ENCODE results near the gene PEX6. TPM values are rescaled to one million over a fixed set of nuclear protein-coding genes. Genes with fewer than 3 reads are reported as not detected.

The PEX6 gene
- polyA plus RNA-seq, 1 experiment = 6.8 TPM

- peak within 1 kb of the TSS; percentile 76 for H3K4me3 ChIP-seq (ENCODE audit: low read depth, low read length)
- peak; percentile 93 for DNase-seq (ENCODE audit: low read depth, low spot score)
- H3K27me3 ChIP-seq (ENCODE audit: control insufficient read depth, insufficient read depth, low read length) = peaks cover 2% of the 10 kb centered on the region
- ChIA-PET POLR2A (interaction anchor here (0.6 to 1.9 kb wide), 22 partner anchors 9 to 878 kb away, joined by 3 to 18 read pairs (median 4); partner anchors contain the start of genes CUL7, CUL9, GNMT and KLHDC3), CTCF (interaction anchor here (1.1 to 1.8 kb wide), 3 partner anchors 28 to 85 kb away, joined by 3 to 7 read pairs (median 4); partner anchors contain the start of gene KLHDC3)
- no peaks in the 10 kb centered on the region for H3K9me3 ChIP-seq (ENCODE audit: control insufficient read depth, insufficient read depth, low read length)
- H3K27ac ChIP-seq (ENCODE audit: low read depth, low read length) = peak within 1 kb of the TSS; percentile 96
- no peak for TF ChIP-seq CTCF (IDR thresholded peaks at IDR 0.05; ENCODE audit: low read depth, low read length)
These were observed 49.8 kb downstream of the PEX6 start, which contains the start of gene CNPY3 for GRCh38 chr6:42928986-42929820. CNPY3 (plus strand) TSS chr6:42929480; CDS start chr6:42929571, 91 bp downstream.

GRCh38 chr6:42925248-42925857 is 53.6 kb downstream of the PEX6 start:
- CTCF ChIA-PET = interaction anchor here (0.6 kb wide), 1 partner anchor 35 kb away, joined by 3 read pairs; the partner anchor contains the start of gene GNMT
- POLR2A ChIA-PET = no interaction called here
- no peak for TF ChIP-seq CTCF (IDR thresholded peaks at IDR 0.05; ENCODE audit: low read depth, low read length)
- Histone ChIP-seq H3K4me3 (ENCODE audit: low read depth, low read length) (no peak overlapping the region), H3K9me3 (ENCODE audit: control insufficient read depth, insufficient read depth, low read length) (no peaks in the 10 kb centered on the region), H3K27ac (ENCODE audit: low read depth, low read length) (no peak overlapping the region), H3K27me3 (ENCODE audit: control insufficient read depth, insufficient read depth, low read length) (peaks cover 2% of the 10 kb centered on the region)
- DNase-seq (ENCODE audit: low read depth, low spot score) = no peak

GRCh38 chr6:42923666-42924065 is 55.3 kb downstream of the PEX6 start:
- ChIA-PET CTCF (no interaction called here), POLR2A (no interaction called here)
- no peak overlapping the region for H3K4me3 ChIP-seq (ENCODE audit: low read depth, low read length)
- H3K9me3 ChIP-seq (ENCODE audit: control insufficient read depth, insufficient read depth, low read length) = no peaks in the 10 kb centered on the region
- DNase-seq (ENCODE audit: low read depth, low spot score) = no peak
- no peak overlapping the region for H3K27ac ChIP-seq (ENCODE audit: low read depth, low read length)
- TF ChIP-seq CTCF (IDR thresholded peaks at IDR 0.05; ENCODE audit: low read depth, low read length) = no peak
- peaks cover 2% of the 10 kb centered on the region for H3K27me3 ChIP-seq (ENCODE audit: control insufficient read depth, insufficient read depth, low read length)

GRCh38 chr6:42921801-42922200 is 57.2 kb downstream of the PEX6 start:
- no peak for TF ChIP-seq CTCF (IDR thresholded peaks at IDR 0.05; ENCODE audit: low read depth, low read length)
- H3K27ac ChIP-seq (ENCODE audit: low read depth, low read length) = no peak overlapping the region
- peaks cover 2% of the 10 kb centered on the region for H3K27me3 ChIP-seq (ENCODE audit: control insufficient read depth, insufficient read depth, low read length)
- ChIA-PET POLR2A (interaction anchor here (0.7 kb wide), 1 partner anchor 11 kb away, joined by 4 read pairs; no protein-coding TSS in a partner anchor), CTCF (no interaction called here)
- DNase-seq (ENCODE audit: low read depth, low spot score) = no peak
- no peak overlapping the region for H3K4me3 ChIP-seq (ENCODE audit: low read depth, low read length)
- no peaks in the 10 kb centered on the region for H3K9me3 ChIP-seq (ENCODE audit: control insufficient read depth, insufficient read depth, low read length)

- ChIA-PET POLR2A (interaction anchor here (0.6 to 1.0 kb wide), 2 partner anchors 134 to 613 kb away, joined by 3 to 6 read pairs; no protein-coding TSS in a partner anchor), CTCF (no interaction called here)
- no peak for TF ChIP-seq CTCF (IDR thresholded peaks at IDR 0.05; ENCODE audit: low read depth, low read length)
- H3K9me3 ChIP-seq (ENCODE audit: control insufficient read depth, insufficient read depth, low read length) = no peaks in the 10 kb centered on the region
- H3K27ac ChIP-seq (ENCODE audit: low read depth, low read length) = no peak overlapping the region
- no peak overlapping the region for H3K4me3 ChIP-seq (ENCODE audit: low read depth, low read length)
- DNase-seq (ENCODE audit: low read depth, low spot score) = no peak
- peaks cover 2% of the 10 kb centered on the region for H3K27me3 ChIP-seq (ENCODE audit: control insufficient read depth, insufficient read depth, low read length)
These were observed 62.7 kb downstream of the PEX6 start for GRCh38 chr6:42916288-42916687.
